Neuron (in vitro differentiated cells): ENCODE measurements around the gene TTC28.

Source experiments
- H2AFZ ChIP-seq: one replicate; pipeline ENCODE4 v1.6.1; 2013; ENCODE audit warnings: low read depth, mild to moderate bottlenecking, inconsistent platforms, low read length, moderate library complexity
- H3K27me3 ChIP-seq: one replicate; pipeline ENCODE4 v1.6.1; 2013; ENCODE audit warnings: low read length; ENCODE audit not compliant: insufficient read depth
- H3K36me3 ChIP-seq: one replicate; pipeline ENCODE4 v1.6.1; 2013; ENCODE audit warnings: low read length; ENCODE audit not compliant: insufficient read depth
- H3K4me1 ChIP-seq: one replicate; pipeline ENCODE4 v1.6.1; 2013; ENCODE audit warnings: low read length; ENCODE audit not compliant: insufficient read depth
- H3K4me3 ChIP-seq: 2 replicates; pipeline ENCODE4 v1.5.1; 2013; ENCODE audit warnings: mild to moderate bottlenecking, low read length, moderate library complexity
- H3K9me3 ChIP-seq: one replicate; pipeline ENCODE4 v1.6.1; 2013; ENCODE audit warnings: low read length

The TTC28 gene

DNA sequence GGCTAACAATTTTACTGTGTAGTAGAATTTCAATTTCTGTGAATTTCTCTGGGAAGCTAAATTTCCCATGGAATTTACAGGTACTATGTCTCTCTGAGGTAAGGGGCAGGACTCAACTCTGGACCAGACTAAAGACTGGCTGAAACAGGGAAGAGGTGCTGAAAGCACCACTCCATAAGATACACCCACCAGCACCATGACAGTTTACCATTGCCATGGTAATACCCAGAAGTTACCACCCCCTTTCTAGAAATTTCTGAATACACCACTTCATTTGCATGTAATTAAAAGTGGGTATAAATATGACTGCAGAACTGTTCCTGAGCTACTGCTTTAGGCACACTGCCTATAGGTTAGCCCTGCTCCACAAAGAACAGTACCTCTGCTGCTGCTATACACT lies 274.1 kb downstream of the TTC28 start:
- H3K4me1 ChIP-seq, result no peaks in the 10 kb centered on the region
- no peak overlapping the region for H3K4me3 ChIP-seq
- no peak overlapping the region for H2AFZ ChIP-seq
- H3K27me3 ChIP-seq, result no peaks in the 10 kb centered on the region
- peaks cover 2% of the 10 kb centered on the region for H3K9me3 ChIP-seq
- H3K36me3 ChIP-seq, result no peaks in the 10 kb centered on the region

DNA sequence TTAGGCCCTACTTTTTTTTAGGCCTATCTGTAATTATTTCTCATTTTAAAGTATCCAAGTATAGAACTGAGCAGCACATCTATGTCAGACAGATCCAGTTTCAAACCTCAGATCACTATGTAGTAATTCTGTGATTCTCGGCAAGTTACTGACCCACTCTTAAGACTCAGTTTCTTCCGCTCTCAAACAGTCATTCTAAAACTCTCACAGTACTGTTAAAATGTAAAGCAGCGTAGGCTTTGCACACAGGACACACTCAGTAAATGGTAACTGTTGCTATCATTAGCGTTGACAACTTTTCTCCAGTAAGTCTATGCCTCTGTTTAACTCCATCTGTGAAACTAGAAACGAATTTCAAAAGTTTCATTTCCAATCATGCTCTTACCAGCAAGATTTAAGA lies 277.1 kb downstream of the TTC28 start:
- no peak overlapping the region for H2AFZ ChIP-seq
- H3K4me3 ChIP-seq, result no peak overlapping the region
- peaks cover 3% of the 10 kb centered on the region for H3K4me1 ChIP-seq
- H3K9me3 ChIP-seq, result peaks cover 2% of the 10 kb centered on the region
- peaks cover 2% of the 10 kb centered on the region for H3K36me3 ChIP-seq
- no peaks in the 10 kb centered on the region for H3K27me3 ChIP-seq

- peaks cover 2% of the 10 kb centered on the region for H3K36me3 ChIP-seq
- H3K4me3 ChIP-seq, result no peak overlapping the region
- H3K4me1 ChIP-seq, result peaks cover 8% of the 10 kb centered on the region
- peaks cover 2% of the 10 kb centered on the region for H3K9me3 ChIP-seq
- no peaks in the 10 kb centered on the region for H3K27me3 ChIP-seq
- no peak overlapping the region for H2AFZ ChIP-seq
Observed at GRCh38 chr22:28402060-28402459, 277.6 kb downstream of the TTC28 start.

- peaks cover 2% of the 10 kb centered on the region for H3K36me3 ChIP-seq
- no peak overlapping the region for H2AFZ ChIP-seq
- H3K4me1 ChIP-seq, result peaks cover 29% of the 10 kb centered on the region
- no peaks in the 10 kb centered on the region for H3K27me3 ChIP-seq
- H3K4me3 ChIP-seq, result no peak overlapping the region
- H3K9me3 ChIP-seq, result no peaks in the 10 kb centered on the region
Observed at GRCh38 chr22:28398981-28399380, 280.7 kb downstream of the TTC28 start.

- Histone ChIP-seq H3K4me1 (peaks cover 32% of the 10 kb centered on the region), H3K9me3 (no peaks in the 10 kb centered on the region), H3K36me3 (peaks cover 2% of the 10 kb centered on the region), H3K27me3 (no peaks in the 10 kb centered on the region), H2AFZ (no peak overlapping the region), H3K4me3 (no peak overlapping the region)
Observed at GRCh38 chr22:28398355-28398754, 281.3 kb downstream of the TTC28 start.

- H2AFZ ChIP-seq, result no peak overlapping the region
- H3K4me1 ChIP-seq, result peaks cover 32% of the 10 kb centered on the region
- H3K9me3 ChIP-seq, result no peaks in the 10 kb centered on the region
- no peaks in the 10 kb centered on the region for H3K27me3 ChIP-seq
- no peak overlapping the region for H3K4me3 ChIP-seq
- peaks cover 2% of the 10 kb centered on the region for H3K36me3 ChIP-seq
Observed at GRCh38 chr22:28397306-28397705, 282.3 kb downstream of the TTC28 start.

DNA sequence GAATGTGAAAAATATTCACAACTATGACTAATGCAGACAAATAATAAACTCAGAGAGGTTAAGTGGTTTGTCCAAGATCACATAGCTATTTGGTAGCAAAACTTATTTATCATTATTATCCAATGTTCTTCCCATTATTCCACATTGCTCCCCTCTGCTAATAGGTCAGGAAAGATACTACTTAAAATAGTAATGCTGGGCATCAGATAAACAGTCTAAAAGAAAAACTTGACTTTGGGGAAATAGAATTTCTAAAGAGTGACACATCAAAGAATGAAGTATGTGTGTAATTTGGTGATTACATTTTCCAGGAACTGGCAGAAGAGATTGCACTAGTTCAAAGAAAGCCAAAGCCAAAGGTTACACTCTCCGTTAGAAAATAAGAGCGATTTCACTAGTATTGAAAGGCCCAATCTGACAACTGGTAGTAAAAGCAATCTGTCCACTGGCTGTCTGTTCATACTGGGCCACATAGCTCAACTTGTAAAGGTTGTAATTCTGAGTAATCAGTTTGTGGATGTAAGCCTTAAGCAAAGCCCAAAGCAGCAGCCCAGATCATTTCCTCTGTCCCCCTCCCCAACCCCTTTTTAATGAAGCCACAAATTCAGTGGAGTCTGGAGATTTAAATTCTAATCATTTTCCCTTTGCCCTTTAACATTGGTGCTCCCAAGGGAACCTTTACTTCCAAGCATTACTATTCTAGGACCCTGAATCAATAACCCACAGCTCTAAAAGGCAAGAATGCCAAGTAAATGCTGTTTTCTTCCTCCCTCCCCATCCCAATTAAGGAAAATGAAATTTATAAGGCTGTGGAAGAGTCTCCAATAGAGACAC lies 283.5 kb downstream of the TTC28 start:
- H2AFZ ChIP-seq, result no peak overlapping the region
- no peaks in the 10 kb centered on the region for H3K27me3 ChIP-seq
- H3K9me3 ChIP-seq, result no peaks in the 10 kb centered on the region
- no peak overlapping the region for H3K4me3 ChIP-seq
- H3K36me3 ChIP-seq, result peaks cover 2% of the 10 kb centered on the region
- H3K4me1 ChIP-seq, result peaks cover 32% of the 10 kb centered on the region

GRCh38 chr22:28395520-28395919 lies 284.1 kb downstream of the TTC28 start:
- H2AFZ ChIP-seq, result no peak overlapping the region
- no peaks in the 10 kb centered on the region for H3K9me3 ChIP-seq
- H3K4me3 ChIP-seq, result no peak overlapping the region
- no peaks in the 10 kb centered on the region for H3K27me3 ChIP-seq
- peaks cover 32% of the 10 kb centered on the region for H3K4me1 ChIP-seq
- H3K36me3 ChIP-seq, result peaks cover 2% of the 10 kb centered on the region

DNA sequence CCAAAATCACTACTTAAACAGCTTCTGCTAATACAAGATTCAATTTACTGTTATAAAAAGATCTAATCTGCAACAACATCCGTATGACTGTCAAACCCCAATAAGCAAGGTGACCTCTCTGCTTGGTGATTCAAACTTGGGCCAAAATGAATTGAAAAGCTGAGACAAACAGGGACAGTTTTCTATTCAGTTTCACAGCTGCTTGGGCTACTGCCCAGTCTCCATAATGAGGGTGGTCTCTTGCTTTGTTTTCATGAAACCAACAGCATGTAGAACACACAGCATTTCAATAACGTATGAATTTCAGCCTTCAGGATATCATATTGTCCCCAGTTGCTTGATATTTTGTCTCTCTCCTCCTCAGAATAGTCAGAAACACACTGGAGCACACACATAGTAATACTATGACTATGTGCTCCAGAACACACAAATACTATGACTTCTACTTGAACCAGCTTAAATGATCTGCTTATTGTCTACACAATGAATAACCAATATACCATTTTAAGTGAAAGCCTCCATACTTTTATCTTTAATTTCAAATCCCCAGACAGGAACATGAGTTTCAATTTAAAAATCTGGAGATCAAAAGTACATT lies 285.0 kb downstream of the TTC28 start:
- Histone ChIP-seq H3K27me3 (no peaks in the 10 kb centered on the region), H3K9me3 (no peaks in the 10 kb centered on the region), H3K4me3 (no peak overlapping the region), H2AFZ (no peak overlapping the region), H3K36me3 (no peaks in the 10 kb centered on the region), H3K4me1 (peaks cover 32% of the 10 kb centered on the region)

DNA sequence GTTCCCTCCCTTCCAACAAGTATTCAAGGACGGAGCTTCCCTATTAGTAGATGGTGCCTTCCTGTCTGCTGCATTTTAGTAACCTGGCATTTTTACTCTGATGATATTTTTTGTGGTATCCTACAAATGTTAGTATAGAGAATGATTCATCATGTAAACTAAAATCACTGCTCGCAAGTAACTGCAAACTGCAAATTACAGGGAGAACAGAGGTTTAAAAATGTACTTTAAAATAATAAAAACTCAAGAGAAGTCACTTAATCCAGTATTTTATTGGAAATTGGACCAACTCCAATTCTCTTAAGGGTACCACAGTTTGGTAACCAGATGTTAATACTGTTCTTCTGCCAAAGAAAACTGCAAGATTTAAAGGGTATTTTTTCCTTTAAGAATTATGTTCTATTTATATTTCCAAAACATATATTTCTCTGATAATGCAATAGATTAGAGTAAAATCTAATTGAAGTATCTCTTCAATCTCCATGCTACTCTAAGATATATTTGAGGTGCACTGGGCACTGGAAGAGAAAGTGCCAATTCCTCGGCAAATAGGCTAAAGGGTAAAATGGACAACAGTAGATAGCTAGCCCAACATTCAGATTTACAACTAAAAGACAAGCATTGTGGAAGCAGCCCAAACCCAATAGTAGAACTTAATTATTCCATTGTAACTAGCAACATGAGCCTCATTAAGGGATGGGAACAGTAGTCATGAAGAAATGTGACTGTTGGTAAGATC lies 298.0 kb downstream of the TTC28 start:
- peaks cover 2% of the 10 kb centered on the region for H3K36me3 ChIP-seq
- H3K4me1 ChIP-seq, result no peaks in the 10 kb centered on the region
- no peak overlapping the region for H2AFZ ChIP-seq

DNA sequence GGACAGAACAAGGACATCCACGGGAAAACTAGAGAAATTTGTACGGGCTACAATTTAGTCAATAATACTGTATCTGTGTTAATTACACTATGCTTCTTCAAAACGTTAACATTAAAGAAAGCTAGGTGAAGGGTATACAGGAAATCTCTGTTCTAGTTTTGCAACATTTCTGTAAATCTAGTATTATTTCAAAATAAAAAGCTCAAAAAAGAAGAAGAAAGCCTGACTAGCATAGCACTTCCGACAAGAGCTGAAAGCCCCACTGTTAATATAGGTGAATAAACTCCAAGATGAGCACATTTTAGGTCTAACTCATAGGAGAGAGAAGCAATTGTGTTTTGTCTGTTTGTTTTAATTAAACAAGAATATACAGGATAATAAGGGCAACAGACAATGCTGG lies 299.7 kb downstream of the TTC28 start:
- Histone ChIP-seq H3K36me3 (peaks cover 2% of the 10 kb centered on the region), H3K9me3 (no peaks in the 10 kb centered on the region), H3K27me3 (no peaks in the 10 kb centered on the region), H3K4me1 (no peaks in the 10 kb centered on the region), H2AFZ (no peak overlapping the region), H3K4me3 (no peak overlapping the region)

More for the DNA sequence above, 298.0 kb downstream of the TTC28 start:
- Histone ChIP-seq H3K27me3 (no peaks in the 10 kb centered on the region), H3K9me3 (no peaks in the 10 kb centered on the region), H3K4me3 (no peak overlapping the region)

DNA sequence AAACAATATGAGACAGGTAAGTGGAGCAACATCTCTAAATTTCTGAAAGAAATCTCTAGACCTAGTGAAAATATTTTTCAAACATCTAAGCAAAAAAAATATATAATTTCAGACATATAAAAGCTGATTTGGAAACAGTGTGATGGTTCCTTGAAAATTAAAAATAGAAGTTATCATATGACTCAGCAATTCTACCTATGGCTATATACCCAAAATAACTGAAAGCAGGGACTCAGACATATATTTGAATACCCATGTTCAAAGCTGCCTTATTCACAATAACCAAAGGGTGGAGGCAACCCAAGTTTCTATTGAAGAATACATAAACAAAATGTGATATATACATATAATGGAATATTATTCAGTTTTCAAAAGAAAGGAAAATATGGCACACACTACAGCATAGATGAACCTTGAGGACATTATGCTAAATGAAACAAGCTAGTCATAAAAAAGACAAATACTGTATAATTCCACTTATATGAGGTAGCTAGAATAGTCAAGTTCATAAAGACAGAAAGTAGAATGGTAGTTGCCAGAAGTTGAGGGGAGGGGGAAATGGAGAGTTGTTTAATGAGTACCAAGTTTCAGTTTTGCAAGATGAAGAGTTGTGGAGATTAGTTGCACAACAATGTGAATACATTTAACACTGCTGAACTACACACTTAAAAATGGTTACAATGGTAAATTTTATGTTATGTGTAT lies 300.4 kb downstream of the TTC28 start:
- H2AFZ ChIP-seq, result no peak overlapping the region
- H3K27me3 ChIP-seq, result no peaks in the 10 kb centered on the region
- peaks cover 2% of the 10 kb centered on the region for H3K36me3 ChIP-seq
- H3K4me3 ChIP-seq, result no peak overlapping the region
- H3K4me1 ChIP-seq, result no peaks in the 10 kb centered on the region
- no peaks in the 10 kb centered on the region for H3K9me3 ChIP-seq
